HUDEP-2 (cell line): ENCODE measurements around the gene BCAP29.
"Not testable (repeated sequence)": the region's sequence is repeated elsewhere in the genome, so short reads cannot be mapped to it uniquely, and the experiment has no call there.

Source experiments
- DNase-seq, 76 experiments: peaks; one replicate each; lab custom pipeline; 2025; ENCODE audit not compliant: unreplicated experiment in 76 of 76; lab: John Stamatoyannopoulos, UW

BCAP29 gene, protein sequence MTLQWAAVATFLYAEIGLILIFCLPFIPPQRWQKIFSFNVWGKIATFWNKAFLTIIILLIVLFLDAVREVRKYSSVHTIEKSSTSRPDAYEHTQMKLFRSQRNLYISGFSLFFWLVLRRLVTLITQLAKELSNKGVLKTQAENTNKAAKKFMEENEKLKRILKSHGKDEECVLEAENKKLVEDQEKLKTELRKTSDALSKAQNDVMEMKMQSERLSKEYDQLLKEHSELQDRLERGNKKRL

DNA sequence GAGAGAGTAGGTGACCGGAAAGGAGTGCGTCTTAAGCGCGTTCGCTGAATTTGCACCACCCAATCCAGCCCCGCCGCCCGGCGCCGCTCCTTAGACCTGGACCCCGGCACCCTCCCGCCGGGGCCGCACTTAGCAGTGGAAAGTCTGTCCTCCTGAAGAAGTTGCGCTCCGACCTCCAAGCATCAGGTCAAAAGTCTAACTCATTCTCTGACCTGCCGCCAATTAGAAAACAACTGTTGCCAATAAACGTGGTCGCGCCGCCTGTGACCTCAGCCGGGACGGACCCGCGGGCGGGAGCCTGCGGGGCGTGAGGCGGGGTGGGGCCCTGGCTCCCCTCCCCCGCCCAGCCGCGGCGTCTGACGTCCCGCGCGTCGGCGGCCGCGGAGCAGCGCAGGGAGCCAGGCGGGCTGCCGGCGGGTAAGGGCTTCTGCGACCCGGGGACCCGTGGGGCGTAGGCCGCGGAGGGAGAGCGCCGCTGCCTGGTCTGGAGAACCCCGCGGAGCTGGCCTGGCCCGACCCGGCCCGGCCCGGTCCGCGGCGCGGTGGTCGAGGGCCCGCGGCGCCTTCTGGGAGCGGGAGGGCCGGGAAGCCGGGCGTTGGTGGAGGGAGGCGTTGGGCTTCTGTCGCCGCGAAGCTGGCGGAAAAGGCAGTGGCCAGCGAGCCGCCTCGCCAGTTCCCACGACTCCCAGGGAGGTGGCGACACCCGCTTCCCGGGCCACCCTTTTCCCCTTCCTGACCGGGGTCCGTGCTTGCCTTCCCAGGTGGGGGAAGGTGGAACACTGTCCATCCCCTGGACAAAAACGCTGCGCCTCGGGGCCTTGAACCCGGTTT is at the start of gene BCAP29:
BCAP29 (plus strand) TSS at position 362 of the 831 bp plus-strand sequence. CDS start 527 bp downstream, outside the sequence.
- DNase-seq: peak in 74 of 76 experiments; percentile 5 to 81 (median 64)

DNA sequence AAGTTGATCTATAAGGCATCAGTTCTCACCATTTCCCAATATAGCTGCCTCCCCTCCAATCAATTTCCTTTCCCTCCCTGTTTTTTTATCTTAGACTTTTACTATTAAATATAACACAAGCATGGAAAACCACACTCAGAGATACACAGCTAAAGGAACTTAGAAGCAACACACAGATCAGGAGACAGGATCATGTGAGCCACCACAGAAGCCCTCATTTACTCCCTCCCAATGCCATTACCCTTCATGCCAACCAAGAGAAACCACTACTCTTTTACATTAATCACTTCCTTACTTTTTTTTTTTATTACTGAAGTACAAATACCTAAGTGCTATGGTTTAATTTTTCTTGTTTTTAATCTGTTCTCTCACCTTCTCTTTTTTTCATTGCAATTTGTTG is 49.3 kb upstream of the BCAP29 start:
- no peak for DNase-seq

DNA sequence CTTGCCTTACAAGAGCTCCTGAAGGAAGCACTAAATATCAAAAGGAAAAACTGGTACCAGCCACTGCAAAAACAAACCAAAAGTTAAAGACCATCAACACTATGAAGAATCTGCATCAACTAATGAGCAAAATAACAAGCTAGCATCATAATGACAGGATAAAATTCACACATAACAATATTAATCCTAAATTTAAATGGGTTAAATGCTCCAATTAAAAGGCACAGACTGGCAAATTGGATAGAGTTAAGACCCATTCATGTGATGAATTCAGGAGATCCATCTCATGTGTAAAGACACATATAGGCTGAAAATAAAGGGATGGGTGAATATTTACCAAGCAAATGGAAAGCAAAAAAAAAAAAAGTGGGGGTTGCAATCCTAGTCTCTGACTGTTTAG is 45.9 kb upstream of the BCAP29 start:
- DNase-seq: no peak

DNA sequence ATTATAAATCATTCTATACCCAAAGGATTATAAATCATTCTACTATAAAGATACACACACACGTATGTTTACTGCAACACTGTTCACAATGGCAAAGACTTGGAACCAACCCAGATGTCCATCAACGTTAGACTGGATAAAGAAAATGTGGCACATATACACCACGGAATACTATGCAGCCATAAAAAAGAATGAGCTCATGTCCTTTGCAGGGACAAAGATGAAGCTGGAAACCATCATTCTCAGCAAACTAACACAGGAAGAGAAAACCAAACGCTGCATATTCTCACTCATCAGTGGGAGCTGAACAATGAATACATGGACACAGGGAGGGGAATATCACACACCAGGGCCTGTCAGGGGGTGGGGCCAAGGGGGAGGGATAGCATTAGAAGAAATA is 42.8 kb upstream of the BCAP29 start:
- DNase-seq: not testable (repeated sequence)

DNA sequence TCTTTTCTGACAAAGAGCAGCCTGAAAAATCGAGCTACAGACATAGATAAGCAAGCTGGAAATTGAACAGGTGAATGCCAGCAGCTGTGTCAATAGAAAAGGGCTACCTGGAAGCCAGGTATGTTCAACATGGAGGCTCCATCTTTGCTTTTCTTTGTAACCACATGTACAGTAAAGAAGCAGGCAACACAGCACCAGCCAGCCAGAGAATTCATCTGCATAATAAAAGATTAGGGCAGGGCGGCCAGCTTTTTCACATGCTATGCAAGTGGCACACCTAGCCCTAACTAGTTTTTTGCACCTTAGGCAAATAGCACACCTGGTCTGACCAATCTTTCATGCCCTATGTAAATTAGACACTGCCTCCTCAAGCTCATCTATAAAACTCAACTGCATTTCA is 42.0 kb upstream of the BCAP29 start:
- DNase-seq: no peak

DNA sequence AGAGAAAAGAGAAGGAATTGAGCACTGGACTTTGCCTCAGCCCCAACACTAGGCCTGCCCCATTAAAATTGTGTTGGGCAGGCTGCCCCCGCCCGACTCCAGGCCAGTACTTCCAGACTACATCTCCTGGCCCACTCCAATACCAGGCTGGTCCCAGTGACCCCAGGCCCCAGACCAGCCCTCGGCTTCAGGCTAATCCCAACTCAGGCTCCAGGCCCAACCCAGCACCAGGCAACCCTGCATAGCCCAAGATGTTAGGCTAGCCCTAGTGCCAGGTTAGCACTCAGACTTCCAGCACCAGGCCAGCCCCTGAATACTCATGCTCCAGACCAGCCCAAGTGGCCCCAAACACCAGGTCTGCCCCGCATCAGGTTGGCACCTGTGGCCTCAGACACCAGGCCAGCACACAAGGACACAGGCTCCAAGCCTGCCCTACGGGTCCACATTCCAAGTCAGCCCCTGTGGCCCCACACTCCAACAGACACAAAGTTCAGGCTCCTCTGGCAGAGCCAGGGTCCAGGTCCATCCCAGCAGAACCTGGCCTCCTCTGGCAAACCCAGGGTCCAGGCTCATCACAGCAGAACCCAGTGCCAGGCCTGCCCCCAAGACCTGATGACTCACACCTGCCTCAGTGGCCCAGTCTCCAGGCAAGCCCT is 36.6 kb upstream of the BCAP29 start:
- no peak for DNase-seq

DNA sequence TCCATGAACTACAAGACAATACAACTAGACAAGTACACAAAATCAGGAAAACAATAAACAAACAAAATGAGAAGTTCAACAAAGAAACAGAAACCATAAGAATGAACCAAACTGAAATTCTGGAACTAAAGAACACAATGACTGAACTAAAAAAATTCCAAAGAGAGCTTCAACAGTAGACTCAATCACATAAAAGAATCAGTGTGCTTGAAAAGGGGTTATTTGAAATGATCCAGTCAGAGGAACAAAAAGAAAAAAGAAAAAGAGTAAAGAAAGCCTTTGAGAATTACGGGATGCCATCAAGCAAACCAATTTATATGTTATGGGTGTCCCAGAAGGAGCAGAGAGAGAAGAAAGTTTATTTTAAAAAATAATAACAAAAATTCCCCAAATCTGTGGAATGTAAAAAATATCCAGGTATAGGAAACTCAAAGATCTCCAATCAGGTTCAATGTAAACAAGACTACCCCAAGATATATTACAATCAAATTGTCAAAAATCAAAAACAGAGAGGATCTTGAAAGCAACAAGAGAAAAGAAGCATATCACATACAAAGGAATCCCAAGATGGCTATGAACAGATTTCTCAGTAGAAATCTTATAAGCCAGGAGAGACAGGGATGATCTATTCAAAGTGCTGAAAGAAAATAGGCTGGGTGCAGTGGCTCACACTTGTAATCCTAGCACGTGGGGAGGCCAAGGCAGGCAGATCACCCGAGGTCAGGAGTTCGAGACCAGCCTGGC is 35.0 kb upstream of the BCAP29 start:
- no peak for DNase-seq

DNA sequence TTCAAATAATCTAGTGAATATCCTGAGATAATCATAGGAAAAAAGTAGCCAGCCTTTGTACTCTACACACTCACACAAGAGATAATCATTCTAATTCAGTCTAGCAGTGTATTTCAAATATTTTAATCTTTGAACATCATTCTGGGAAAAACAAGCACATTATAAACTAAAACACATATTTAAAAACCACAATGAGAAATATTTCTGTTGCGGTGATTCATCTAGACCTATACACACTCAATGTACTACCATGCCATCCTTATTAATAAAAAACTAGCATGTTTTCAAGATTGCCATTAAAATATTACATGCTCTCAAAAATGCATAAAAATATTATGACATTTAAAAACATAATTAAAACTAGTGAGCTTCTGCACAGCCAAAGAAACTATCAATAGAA is 28.1 kb upstream of the BCAP29 start:
- no peak for DNase-seq

DNA sequence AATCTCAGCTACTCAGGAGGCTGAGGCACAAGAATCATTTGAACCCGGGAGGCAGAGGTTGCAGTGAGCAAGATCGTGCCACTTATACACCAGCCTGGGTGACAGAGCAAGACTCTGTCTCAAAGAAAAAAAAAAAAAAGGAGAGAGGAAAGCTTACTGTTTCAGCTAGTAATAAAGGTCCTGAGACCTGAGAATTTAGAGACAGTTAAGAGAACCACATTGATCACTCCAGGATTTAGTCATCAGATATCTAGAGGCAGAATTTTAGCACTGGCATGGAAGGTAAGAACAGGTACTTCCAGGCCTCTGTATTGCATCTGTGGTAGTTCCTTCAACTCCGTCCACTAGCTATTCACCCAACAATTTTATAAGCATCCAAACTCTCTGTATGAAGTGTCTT is 24.2 kb upstream of the BCAP29 start:
- DNase-seq: no peak

DNA sequence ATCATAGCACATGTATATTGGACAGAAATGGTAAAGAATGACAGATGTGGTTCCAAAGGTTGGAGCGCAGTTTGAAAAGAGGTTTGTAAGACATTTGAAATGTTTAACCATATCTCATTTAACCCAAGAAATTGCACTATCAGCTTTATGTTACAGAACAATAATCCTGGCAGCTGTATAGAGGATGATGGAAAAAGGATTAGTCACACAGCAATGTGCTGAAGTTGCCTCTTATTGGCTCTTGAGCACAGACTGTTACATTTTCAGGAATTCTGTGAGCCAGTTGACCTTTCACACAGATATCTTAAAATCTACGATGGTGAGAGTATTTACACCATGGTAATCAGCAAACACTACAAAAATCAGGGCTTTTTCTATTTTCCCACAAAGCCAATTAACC is 20.2 kb upstream of the BCAP29 start:
- peak in 2 of 76 experiments; percentile 8 to 17 for DNase-seq

DNA sequence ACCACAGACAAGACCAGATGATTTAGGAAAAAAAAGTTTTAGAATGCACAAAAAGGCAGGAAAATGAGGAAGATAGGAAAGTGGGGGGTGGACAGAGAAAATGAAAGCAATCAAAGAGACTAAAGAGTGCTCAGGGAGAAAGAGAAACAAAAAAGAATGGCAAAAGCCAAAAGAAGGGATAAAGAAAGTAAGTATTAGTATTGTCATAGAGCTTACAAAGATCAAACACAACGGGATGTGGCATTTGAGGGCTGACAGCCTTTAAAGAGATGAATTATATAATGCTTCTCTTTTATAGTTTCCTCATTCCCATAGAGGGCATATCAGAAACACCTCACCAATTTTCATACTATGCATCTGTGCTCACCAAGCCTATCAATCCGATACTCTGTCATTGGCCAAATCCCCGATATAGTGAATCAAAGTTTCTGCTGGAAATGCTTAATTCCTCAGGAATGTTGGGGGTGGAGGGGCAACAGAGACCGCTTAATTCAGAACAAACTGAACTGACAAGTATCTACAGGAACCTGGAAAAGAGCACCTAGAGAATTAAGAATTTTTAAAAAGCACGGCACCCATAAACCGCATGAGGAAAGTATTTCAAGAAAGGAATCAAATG is 19.0 kb upstream of the BCAP29 start:
- DNase-seq: no peak

DNA sequence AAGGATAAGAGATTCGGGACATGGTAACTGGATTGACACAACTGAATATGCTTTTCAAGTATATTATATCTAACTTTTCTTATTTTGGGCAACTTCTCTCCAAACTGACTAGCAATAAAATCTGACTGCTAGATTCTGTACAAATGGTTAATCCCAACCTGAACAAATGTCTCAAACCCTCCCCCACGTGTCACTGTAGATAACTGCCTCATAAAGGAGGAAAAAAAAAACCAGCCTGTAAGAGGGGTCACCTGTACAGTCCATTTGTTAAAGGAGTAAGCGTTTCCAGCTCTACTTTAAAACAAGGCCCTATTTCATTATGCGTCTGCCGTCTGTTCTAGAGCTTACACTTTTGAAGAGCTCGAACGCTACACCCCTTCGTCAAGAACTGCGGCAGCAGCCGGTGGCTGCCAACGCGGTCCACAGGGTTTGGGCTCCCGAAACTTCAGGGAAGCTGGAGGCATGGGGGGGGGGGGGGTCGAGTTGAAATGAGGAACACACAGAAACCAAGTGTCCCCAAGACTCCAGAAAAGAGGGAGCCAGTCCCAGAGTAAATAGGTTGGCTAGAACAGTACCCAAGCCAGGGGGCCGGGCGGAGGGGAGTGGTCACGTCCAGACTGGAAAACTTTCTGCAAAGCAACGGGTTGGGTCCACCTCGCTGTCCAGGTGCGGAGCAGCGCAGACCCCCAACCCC is 16.8 kb upstream of the BCAP29 start:
- DNase-seq: peak in 33 of 76 experiments; percentile 17 to 78 (median 49)

DNA sequence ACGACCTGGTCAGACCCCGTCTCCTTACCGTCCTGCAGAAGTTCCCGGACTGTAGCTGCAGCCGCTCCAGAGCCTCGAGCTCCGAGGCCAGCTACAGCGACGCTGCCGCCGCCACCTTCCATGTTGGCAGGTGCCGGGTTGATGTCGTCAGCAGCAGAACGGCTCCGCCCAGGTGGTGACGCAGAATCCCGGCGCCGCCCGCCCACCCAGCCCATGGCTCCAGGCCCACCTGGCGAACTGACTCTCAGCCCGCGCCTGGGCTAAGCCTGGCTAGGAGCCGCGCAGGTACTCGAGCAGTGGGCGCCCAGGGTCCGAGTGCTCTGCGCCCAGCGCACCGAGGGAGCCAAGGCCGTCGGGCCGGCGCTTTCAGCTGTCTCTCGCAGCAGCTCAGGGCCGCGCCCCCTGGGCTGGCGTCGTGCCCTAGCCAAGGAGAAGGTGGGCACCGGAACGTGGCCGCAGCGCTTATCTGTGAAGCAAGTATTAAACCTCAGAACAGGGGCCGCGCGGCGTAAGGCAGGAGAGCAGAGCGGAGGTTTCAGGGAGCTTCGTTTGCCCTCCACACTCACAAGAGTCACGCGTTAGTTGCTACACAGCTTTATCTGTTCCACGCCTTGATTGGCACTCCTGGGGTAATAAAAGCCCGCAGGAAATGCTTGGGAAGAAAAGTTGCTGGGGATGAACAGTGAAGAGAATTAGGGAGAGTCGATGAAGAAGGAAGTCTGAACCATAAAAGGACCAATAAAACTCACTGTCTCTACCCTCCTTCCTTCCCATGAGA is 16.1 kb upstream of the BCAP29 start, which contains the start of the genes COG5 and DUS4L:
COG5 (minus strand) TSS at position 146 of the 778 bp plus-strand sequence; CDS start at position 122, 24 bp downstream.
DUS4L (plus strand) TSS at position 197 of the 778 bp plus-strand sequence. CDS start 3,100 bp downstream, outside the sequence.
- DNase-seq: peak in 73 of 76 experiments; percentile 18 to 83 (median 64)

DNA sequence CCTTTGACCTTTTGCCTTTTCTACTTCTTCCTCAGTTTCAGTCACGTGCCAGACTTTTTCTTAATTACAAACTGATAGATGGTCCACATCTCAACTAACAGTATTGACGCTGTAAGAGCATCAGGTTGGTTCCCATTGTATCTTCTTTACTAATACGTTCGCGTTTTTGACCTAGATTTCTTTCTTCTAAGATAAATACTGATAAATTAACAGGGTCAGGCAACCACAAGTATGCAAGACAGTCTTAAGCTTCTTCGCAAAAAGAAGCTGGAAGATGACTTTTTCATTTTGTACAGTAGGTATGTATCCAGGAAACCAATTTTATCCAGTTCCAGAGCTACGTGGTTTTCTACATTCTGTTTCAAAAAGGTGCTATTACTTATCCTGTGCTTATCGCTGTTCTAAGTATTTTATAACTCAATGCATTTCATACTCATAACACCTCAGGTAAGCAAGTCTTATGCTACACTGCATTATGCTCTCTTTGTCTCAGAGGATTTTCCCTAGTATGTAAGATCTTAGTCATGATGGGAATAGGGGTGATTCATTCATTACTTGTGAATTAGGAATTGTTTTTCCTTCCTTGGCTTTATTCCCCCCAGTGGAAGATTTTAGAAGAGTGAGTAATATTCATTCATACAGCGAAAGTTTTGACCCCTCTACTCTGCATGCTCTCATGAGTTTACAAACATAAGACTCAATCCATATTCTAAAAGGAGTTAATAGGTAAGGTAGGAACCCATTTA is 15.3 kb upstream of the BCAP29 start:
- no peak for DNase-seq

DNA sequence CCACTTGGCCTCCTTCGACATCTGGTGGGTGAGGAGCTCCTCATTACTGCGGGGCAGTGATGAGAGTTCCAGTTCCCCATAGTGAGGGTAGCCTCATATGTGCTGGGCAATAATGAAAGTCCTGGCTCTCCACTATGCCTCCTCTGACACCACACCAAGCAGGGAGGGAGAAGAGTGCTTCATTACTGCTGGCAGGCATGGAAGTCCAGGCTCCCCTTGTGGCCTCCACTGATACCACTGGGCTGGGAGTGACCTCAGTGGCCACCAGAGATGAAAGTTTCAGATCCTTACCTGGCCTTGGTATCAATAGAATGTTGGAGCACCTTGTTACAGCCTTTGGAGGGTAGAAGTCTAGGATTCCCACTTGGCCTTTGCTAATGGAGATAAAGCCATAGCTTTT is 9.7 kb upstream of the BCAP29 start:
- no peak for DNase-seq

DNA sequence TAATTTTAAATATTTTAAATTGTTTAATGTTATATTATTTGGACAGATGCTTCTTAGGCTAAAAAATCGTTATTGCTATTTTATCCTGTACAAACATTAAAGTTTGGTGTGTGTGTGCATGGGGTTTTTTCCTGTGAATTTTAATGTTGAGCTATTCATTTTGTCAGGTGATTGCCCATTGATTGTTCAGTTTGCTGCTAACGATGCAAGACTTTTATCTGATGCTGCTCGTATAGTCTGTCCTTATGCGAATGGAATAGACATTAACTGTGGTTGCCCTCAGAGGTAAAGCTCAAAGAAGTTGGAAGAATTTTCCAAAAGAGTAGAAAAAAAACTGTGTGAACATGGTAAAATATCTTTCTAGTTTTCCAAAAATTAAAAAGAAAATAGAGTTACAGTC is 6.5 kb upstream of the BCAP29 start:
- no peak for DNase-seq

DNA sequence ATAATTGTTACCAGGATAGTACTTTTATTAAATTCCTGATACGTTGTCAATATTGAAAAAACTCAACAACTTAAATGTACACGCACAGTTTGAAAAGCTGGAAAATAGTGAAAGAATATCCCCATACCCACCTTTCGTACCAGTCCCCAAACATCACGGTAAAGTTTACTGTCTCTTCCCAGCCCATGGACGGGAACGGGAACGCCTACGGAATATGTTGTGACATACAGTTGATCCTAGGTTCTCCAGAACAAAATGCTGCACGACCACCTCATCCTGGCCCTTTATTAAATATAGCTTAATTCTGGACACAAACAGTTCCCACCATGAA is 527 bp upstream of the BCAP29 start:
- DNase-seq: peak in 3 of 76 experiments; percentile 27 to 59 (median 33)

DNA sequence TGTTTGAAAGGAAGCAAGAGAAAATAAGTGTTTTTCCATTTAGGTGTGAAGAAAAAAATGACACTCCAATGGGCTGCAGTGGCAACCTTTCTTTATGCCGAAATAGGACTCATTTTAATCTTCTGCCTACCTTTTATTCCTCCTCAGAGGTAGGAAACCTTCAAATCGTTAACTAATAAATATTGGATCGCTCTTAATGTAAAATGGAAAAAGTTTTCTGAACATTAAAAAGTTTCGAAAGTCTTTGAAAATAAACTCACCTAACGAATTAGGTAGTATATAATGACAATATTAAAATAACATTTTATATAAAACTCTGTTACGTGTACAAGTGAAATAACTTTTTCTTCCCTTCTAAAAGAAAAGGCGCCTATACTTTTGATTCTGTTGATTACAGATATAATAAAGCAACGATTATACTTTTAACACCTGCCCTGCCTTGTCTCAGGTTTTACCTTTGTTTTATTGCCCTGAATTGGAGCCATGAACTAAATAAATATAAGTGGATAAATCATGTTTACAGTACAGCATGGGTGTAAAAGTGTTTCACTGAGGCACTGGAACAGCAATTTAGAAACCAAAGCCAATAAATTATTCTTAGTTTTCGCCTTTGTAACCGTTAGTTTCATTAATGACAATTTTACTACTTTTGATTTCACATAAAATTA is 804 bp downstream of the BCAP29 start:
- no peak for DNase-seq
